GM20000 (cell line): ENCODE data around the gene TUBGCP2.
A peak's percentile ranks its signal among the peaks of the same experiment; 100 is the strongest.

Experiments
- DNase-seq: peaks from one replicate; pipeline ENCODE4 v3.0.0; 2012; ENCODE audit warnings: low spot score
- TF ChIP-seq, protein P1 (sequence below): IDR thresholded peaks from 2 replicates; pipeline ENCODE4 v1.5.1; 2012; ENCODE audit warnings: mild to moderate bottlenecking, control low read depth; ENCODE audit errors: extremely low read depth, missing control alignments

The TUBGCP2 gene

DNA sequence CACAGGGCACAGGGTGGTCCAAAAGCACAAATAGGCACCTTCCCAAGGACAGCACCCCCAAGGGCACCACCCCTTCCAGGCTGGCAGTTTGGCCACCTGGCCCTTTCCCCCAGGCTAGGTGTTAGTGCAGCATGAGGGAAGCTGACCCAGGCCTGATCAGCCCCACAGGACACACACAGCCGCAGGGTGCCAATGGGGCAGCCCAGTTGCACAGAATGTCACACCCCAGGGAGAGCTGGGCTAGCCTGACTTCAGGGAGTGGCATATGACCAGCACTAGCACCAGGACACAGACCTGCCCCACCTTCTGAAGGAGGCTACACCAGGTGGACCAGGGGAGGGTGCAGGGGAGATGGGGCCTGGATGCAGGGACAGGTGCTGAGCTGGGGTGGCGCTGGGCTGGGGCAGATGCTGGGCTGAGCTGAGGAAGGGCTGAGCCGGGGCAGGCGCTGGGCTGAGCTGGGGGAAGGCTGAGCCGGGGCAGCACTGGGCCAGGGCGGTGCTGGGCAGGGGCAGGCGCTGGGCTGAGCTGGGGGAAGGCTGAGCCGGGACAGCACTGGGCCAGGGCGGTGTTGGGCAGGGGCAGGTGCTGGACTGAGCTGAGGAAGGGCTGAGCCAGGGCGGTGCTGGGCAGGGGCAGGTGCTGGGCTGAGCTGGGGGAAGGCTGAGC, 28.1 kb downstream of the TUBGCP2 start:
- DNase-seq: no peak
- TF ChIP-seq, protein P1, sequence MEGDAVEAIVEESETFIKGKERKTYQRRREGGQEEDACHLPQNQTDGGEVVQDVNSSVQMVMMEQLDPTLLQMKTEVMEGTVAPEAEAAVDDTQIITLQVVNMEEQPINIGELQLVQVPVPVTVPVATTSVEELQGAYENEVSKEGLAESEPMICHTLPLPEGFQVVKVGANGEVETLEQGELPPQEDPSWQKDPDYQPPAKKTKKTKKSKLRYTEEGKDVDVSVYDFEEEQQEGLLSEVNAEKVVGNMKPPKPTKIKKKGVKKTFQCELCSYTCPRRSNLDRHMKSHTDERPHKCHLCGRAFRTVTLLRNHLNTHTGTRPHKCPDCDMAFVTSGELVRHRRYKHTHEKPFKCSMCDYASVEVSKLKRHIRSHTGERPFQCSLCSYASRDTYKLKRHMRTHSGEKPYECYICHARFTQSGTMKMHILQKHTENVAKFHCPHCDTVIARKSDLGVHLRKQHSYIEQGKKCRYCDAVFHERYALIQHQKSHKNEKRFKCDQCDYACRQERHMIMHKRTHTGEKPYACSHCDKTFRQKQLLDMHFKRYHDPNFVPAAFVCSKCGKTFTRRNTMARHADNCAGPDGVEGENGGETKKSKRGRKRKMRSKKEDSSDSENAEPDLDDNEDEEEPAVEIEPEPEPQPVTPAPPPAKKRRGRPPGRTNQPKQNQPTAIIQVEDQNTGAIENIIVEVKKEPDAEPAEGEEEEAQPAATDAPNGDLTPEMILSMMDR: no peak

DNA sequence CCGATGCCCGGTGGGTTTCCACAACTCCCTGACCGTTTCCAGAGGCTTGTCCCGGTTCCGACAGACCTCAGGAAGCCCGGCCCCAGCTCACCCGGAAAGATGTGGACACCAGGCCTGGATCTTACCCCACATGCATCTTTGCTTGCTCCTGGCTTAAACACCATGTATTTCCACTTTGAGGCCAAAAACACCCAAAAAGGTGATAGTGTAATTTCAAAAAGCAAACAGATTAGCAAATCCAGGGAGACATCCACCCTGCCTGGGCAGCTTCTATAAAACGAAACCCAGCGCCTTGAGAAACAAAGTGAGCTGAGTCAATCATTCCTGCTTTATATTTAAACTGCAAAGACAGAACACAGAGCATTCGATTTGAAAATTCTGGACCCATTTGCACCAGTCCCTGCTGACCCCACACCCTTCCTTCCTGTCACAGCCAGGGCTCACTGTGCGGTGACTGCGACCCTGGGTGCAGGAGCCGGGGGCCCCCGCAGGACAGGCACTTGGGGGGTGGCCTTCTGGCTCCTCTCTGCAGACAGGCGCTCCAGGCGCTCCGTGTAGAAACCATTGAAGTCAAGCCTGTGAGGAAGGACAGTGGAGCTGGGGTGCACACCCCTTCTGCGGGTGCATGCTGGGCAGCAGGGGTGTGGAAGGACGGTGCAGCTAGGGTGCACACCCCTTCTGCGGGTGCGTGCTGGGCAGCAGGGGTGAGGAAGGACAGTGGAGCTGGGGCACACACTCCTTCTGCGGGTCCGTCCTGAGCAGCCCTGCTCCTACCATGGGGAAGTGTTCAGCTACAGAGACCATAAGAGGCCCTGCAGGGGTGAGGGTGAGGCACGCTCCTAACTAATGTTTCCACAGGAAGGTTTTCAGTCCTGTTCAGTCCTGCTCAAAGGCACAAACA, 29.1 kb downstream of the TUBGCP2 start:
- TF ChIP-seq, protein P1: no peak
- DNase-seq: no peak

DNA sequence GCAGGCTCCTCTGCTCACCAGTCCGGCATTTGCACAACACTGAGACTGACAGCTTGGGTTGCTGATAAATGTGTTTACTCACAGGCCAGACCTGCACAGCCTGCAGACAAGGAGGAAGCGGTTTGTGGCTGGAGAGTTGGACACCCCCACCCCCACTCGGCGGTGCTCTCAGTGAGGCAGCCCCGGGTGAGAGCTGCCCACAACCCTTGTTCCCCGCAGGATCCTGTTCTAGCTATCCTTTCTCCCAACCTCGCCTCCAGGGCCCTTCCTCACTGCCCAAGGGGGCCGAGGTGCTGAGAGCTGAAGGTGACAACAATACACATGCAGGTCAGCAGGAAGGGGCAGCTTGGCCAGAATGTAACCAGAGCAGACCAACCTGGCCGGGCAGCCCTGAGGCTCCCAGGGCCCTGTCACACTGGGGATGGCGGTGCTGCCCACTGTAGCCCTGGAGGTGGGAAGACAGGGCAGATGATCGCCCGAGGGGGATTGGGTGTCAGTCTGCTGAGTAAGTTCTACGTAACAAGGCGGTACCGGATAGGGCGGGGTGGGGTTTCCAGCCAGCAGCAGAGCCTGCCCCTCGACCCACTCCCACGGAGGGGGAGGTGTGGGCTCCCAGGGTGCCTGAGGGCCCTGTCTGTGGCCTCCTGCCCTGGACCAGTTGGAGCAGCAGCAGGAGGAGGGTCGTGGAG, 30.0 kb downstream of the TUBGCP2 start:
- peak; percentile 89 for DNase-seq
- TF ChIP-seq, protein P1: no peak

DNA sequence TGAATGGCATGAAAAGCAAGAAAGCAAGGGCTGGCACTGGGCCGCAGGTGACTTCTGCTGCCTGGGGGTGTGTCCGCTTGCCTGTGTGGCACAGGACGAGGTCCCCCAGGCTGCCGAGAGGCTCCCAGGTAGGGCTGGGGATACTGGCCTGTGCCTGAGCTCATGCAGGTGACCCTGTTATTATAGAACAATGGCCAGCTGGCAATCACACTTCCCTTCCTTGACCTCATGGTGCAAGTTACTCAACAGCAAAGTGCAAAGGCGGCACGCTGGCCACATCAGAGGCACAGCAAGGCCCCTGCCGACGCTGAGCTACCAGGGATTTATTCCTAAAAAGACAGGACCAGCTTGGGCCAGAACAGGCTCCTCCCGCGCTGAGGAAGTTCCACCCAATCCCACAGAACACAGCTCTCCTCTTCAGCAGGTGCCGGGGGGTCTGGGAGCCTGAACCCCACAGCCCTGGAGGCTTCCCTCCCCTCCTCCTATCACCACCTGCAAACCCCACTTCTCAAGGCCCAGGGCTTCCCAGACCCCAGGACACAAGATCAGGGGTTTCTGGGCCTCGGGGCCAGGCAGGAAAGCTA, 30.6 kb downstream of the TUBGCP2 start:
- TF ChIP-seq, protein P1: no peak
- no peak for DNase-seq

DNA sequence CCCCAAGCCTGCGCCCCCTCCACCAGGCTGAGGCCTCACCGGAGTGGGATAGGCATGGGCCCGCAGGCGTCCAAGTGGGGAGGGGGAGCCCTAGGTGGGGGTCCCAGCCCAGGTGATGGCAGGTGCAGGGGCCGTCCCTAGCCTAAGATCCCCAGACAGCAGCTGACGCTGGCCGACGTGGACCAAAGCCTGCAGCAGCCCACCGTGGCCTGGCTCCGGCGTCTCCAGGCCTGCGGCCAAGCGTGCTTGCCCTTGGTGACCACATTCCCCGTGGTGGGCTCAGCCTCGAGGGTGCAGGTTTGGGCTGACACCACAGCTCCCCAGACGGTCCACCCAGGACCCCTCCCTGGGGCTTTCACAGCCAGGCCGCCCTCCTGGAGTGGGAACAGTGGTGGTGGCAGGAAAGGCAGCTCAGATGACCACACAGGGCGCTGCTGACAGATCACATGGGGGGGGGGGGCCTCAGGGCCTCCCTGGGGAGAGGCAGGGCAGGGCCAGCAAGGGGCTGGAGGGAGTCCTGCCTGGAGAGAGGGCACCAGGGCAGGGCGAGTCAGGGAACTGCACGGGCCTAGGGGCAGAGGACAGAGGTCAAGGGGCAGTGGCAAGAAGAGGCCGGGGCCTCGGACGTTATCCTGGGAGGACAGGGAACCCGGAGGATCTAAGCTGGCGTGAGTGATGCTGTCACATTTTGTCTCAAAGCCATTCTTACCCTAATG, 31.2 kb downstream of the TUBGCP2 start:
- TF ChIP-seq, protein P1: no peak
- no peak for DNase-seq

DNA sequence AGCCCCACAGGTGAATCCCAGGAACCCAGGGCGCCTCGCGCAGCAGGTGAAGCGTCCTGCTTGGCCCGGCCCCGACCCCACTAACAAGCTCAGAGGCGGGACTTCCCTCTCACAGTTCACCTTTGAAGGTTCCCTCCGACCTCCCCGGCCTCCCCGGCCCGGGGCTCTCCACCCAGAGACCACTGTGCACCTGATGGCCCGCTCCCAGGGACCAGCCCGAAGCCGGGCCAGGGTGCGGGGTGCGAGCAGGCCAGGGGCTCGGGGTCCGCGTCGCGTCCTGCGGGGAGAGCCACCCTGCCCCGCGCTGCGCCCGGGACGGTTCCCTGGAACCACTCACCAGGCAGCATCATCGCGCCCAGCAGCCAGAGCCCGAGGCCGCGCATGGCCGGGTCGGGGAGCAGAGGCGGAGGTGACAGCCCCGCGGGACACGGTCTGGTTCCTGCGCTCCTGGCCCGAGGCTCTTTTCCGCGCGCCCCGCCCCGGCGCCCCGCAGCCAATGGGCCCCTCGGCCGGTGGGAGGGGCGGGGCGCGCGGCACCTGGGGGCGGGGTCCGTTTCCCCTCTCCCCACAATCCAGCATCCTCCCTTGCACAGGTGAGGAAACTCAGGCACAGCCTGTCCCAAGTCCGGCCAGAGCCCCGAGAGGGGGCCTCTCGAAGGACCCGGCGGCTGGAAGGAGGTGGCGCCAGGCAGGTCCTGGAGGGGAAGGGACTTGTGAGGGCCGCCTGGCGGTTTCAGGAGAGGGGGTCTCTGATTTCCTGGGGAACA, 32.1 kb downstream of the TUBGCP2 start, which contains the start of gene ADAM8:
Gene ADAM8, minus strand, starts transcription at position 434 of the 767 bp plus-strand sequence. Its CDS starts 51 bp downstream, at position 383.
- peak; percentile 97 for DNase-seq
- TF ChIP-seq, protein P1: no peak
